Measurements from ENCODE around the gene LRRC61. TPM values are rescaled to one million over a fixed set of nuclear protein-coding genes. Genes with fewer than 3 reads are reported as not detected.
A peak's percentile ranks its signal among the peaks of the same experiment; 100 is the strongest.

Gene LRRC61
- total and polyA plus RNA-seq, 2 experiments from 2014 or later = 34.7 to 75.2 TPM

DNA sequence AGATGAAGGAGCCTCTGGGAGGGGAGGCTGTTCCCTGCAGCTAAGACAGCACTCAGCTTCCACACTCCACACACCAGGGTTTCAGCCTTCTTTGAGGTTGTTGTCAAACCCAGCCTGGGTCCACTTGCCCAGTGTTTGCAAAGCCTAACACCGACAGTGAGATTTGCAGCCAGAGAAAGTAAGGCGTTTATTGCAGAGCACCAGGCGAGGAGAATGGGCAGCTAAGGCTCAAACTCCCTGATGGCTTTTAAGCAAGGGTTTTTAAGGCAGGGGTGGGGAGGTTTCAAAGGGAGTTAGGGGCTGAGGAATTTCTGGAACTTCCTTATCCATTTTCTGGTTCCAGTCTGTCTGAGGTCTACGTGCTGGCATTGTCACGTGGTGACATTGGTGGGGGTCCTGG, 51.3 kb downstream of the LRRC61 start:
- H3K4me3 ChIP-seq = no peak overlapping the region
- DNase-seq (ENCODE audit: low spot score) = no peak
- H3K4me1 Mint-ChIP-seq = peaks cover 67% of the 10 kb centered on the region

More for the DNA sequence above, 51.3 kb downstream of the LRRC61 start:
- peak overlapping the region; percentile 85 for H3K27ac Mint-ChIP-seq
- H3K36me3 ChIP-seq (ENCODE audit: insufficient read depth) = 0 out of 2 replicates have a peak, but pooled peaks cover 3% of the 10 kb centered on the region
- no peak for ATAC-seq
- peaks cover 35% of the 10 kb centered on the region for H3K79me2 ChIP-seq (replicated peaks; ENCODE audit: insufficient read depth)
- H3K27me3 ChIP-seq (ENCODE audit: insufficient read depth) = no peaks in the 10 kb centered on the region
- H3K4me1 ChIP-seq (ENCODE audit: insufficient read depth) = peaks cover 48% of the 10 kb centered on the region
- H4K20me1 ChIP-seq (replicated peaks; ENCODE audit: insufficient read depth) = peaks cover 5% of the 10 kb centered on the region
- H3K9me2 ChIP-seq (ENCODE audit: insufficient read depth) = no peaks in the 10 kb centered on the region
- no peak overlapping the region for H3K4me3 Mint-ChIP-seq
- no peaks in the 10 kb centered on the region for H3K9me3 Mint-ChIP-seq
- peak overlapping the region; percentile 51; the same call in 1 of the 2 replicates for H3K4me2 ChIP-seq
- peak overlapping the region; percentile 97 for H3K27ac ChIP-seq (ENCODE audit: low read depth)
- TF ChIP-seq EZH2 (IDR thresholded peaks at IDR 0.05; ENCODE audit: low read depth, unreplicated experiment) (no peak), POLR2AphosphoS5 (IDR thresholded peaks at IDR 0.05; ENCODE audit: low read depth) (no peak), CREB1 (CRISPR knock-in tag; IDR thresholded peaks at IDR 0.05; ENCODE audit: low read depth) (no peak), JUNB (IDR thresholded peaks at IDR 0.05; ENCODE audit: unreplicated experiment) (no peak), ZNF114 (CRISPR knock-in tag; IDR thresholded peaks at IDR 0.05) (no peak), STAT1 (IDR thresholded peaks at IDR 0.05; ENCODE audit: unreplicated experiment) (no peak), ZNF331 (CRISPR knock-in tag; IDR thresholded peaks at IDR 0.05; ENCODE audit: low read depth) (no peak), EZH2phosphoT487 (IDR thresholded peaks at IDR 0.05; ENCODE audit: unreplicated experiment) (no peak), NANOG (IDR thresholded peaks at IDR 0.05; ENCODE audit: borderline replicate concordance) (no peak)
- TF ChIP-seq, protein P1, sequence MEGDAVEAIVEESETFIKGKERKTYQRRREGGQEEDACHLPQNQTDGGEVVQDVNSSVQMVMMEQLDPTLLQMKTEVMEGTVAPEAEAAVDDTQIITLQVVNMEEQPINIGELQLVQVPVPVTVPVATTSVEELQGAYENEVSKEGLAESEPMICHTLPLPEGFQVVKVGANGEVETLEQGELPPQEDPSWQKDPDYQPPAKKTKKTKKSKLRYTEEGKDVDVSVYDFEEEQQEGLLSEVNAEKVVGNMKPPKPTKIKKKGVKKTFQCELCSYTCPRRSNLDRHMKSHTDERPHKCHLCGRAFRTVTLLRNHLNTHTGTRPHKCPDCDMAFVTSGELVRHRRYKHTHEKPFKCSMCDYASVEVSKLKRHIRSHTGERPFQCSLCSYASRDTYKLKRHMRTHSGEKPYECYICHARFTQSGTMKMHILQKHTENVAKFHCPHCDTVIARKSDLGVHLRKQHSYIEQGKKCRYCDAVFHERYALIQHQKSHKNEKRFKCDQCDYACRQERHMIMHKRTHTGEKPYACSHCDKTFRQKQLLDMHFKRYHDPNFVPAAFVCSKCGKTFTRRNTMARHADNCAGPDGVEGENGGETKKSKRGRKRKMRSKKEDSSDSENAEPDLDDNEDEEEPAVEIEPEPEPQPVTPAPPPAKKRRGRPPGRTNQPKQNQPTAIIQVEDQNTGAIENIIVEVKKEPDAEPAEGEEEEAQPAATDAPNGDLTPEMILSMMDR (conservative IDR thresholded peaks at IDR 0.05; ENCODE audit: low read depth in 2 of 2) = no peak
- TF ChIP-seq, protein P2, sequence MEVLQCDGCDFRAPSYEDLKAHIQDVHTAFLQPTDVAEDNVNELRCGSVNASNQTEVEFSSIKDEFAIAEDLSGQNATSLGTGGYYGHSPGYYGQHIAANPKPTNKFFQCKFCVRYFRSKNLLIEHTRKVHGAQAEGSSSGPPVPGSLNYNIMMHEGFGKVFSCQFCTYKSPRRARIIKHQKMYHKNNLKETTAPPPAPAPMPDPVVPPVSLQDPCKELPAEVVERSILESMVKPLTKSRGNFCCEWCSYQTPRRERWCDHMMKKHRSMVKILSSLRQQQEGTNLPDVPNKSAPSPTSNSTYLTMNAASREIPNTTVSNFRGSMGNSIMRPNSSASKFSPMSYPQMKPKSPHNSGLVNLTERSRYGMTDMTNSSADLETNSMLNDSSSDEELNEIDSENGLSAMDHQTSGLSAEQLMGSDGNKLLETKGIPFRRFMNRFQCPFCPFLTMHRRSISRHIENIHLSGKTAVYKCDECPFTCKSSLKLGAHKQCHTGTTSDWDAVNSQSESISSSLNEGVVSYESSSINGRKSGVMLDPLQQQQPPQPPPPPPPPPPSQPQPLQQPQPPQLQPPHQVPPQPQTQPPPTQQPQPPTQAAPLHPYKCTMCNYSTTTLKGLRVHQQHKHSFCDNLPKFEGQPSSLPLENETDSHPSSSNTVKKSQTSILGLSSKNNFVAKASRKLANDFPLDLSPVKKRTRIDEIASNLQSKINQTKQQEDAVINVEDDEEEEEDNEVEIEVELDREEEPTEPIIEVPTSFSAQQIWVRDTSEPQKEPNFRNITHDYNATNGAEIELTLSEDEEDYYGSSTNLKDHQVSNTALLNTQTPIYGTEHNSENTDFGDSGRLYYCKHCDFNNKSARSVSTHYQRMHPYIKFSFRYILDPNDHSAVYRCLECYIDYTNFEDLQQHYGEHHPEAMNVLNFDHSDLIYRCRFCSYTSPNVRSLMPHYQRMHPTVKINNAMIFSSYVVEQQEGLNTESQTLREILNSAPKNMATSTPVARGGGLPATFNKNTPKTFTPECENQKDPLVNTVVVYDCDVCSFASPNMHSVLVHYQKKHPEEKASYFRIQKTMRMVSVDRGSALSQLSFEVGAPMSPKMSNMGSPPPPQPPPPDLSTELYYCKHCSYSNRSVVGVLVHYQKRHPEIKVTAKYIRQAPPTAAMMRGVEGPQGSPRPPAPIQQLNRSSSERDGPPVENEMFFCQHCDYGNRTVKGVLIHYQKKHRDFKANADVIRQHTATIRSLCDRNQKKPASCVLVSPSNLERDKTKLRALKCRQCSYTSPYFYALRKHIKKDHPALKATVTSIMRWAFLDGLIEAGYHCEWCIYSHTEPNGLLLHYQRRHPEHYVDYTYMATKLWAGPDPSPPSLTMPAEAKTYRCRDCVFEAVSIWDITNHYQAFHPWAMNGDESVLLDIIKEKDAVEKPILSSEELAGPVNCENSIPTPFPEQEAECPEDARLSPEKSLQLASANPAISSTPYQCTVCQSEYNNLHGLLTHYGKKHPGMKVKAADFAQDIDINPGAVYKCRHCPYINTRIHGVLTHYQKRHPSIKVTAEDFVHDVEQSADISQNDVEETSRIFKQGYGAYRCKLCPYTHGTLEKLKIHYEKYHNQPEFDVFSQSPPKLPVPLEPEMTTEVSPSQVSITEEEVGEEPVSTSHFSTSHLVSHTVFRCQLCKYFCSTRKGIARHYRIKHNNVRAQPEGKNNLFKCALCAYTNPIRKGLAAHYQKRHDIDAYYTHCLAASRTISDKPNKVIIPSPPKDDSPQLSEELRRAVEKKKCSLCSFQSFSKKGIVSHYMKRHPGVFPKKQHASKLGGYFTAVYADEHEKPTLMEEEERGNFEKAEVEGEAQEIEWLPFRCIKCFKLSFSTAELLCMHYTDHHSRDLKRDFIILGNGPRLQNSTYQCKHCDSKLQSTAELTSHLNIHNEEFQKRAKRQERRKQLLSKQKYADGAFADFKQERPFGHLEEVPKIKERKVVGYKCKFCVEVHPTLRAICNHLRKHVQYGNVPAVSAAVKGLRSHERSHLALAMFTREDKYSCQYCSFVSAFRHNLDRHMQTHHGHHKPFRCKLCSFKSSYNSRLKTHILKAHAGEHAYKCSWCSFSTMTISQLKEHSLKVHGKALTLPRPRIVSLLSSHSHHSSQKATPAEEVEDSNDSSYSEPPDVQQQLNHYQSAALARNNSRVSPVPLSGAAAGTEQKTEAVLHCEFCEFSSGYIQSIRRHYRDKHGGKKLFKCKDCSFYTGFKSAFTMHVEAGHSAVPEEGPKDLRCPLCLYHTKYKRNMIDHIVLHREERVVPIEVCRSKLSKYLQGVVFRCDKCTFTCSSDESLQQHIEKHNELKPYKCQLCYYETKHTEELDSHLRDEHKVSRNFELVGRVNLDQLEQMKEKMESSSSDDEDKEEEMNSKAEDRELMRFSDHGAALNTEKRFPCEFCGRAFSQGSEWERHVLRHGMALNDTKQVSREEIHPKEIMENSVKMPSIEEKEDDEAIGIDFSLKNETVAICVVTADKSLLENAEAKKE (CRISPR knock-in tag; IDR thresholded peaks at IDR 0.05) = no peak
- TF ChIP-seq, protein P3, sequence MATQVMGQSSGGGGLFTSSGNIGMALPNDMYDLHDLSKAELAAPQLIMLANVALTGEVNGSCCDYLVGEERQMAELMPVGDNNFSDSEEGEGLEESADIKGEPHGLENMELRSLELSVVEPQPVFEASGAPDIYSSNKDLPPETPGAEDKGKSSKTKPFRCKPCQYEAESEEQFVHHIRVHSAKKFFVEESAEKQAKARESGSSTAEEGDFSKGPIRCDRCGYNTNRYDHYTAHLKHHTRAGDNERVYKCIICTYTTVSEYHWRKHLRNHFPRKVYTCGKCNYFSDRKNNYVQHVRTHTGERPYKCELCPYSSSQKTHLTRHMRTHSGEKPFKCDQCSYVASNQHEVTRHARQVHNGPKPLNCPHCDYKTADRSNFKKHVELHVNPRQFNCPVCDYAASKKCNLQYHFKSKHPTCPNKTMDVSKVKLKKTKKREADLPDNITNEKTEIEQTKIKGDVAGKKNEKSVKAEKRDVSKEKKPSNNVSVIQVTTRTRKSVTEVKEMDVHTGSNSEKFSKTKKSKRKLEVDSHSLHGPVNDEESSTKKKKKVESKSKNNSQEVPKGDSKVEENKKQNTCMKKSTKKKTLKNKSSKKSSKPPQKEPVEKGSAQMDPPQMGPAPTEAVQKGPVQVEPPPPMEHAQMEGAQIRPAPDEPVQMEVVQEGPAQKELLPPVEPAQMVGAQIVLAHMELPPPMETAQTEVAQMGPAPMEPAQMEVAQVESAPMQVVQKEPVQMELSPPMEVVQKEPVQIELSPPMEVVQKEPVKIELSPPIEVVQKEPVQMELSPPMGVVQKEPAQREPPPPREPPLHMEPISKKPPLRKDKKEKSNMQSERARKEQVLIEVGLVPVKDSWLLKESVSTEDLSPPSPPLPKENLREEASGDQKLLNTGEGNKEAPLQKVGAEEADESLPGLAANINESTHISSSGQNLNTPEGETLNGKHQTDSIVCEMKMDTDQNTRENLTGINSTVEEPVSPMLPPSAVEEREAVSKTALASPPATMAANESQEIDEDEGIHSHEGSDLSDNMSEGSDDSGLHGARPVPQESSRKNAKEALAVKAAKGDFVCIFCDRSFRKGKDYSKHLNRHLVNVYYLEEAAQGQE (IDR thresholded peaks at IDR 0.05; ENCODE audit: unreplicated experiment) = no peak
- TF ChIP-seq, protein P4, sequence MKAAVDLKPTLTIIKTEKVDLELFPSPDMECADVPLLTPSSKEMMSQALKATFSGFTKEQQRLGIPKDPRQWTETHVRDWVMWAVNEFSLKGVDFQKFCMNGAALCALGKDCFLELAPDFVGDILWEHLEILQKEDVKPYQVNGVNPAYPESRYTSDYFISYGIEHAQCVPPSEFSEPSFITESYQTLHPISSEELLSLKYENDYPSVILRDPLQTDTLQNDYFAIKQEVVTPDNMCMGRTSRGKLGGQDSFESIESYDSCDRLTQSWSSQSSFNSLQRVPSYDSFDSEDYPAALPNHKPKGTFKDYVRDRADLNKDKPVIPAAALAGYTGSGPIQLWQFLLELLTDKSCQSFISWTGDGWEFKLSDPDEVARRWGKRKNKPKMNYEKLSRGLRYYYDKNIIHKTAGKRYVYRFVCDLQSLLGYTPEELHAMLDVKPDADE (IDR thresholded peaks at IDR 0.05) = no peak
- no peak overlapping the region for H2AFZ ChIP-seq
- H3K36me3 Mint-ChIP-seq (ENCODE audit: low read depth) = peaks cover 53% of the 10 kb centered on the region
- H3F3A ChIP-seq (replicated peaks; ENCODE audit: low read depth) = peaks cover 45% of the 10 kb centered on the region
- H3K27me3 Mint-ChIP-seq (ENCODE audit: insufficient read depth, low read depth, poor library complexity) = peaks cover 29% of the 10 kb centered on the region
